Measurements from ENCODE around the gene FGL2.
"Not testable (repeated sequence)": the region's sequence is repeated elsewhere in the genome, so short reads cannot be mapped to it uniquely, and the experiment has no call there.

FGL2 gene

GRCh38 chr7:77154917-77155464 lies 44.6 kb downstream of the FGL2 start:
- not testable (repeated sequence) for DNase-seq

GRCh38 chr7:77152232-77152631 lies 47.4 kb downstream of the FGL2 start:
- not testable (repeated sequence) for DNase-seq

Data from activated CD4-positive, CD25-positive, alpha-beta regulatory T cell (primary cell).